SK-N-SH (cell line): Measurements from ENCODE around the gene ITGA5.

Experiments used
- CTCF ChIP-seq: fragments of 200-600 bp; sonication (generic); IDR thresholded peaks from 2 replicates; pipeline ENCODE4 v1.6.1; 2017; ENCODE audit warnings: antibody characterized with exemption, mild to moderate bottlenecking, moderate library complexity
- FOXJ3 ChIP-seq: sonication (generic); formaldehyde crosslinking; IDR thresholded peaks from 2 replicates; pipeline ENCODE4 v1.5.1; 2020; ENCODE audit warnings: mild to moderate bottlenecking, missing genetic modification reagents
- MAX ChIP-seq: IDR thresholded peaks from 2 replicates; pipeline ENCODE4 v1.4.0; 2012; ENCODE audit warnings: low read depth
- RFX5 ChIP-seq: IDR thresholded peaks from 2 replicates; pipeline ENCODE4 v1.6.1; 2012; ENCODE audit warnings: mild to moderate bottlenecking, improper control_type of control experiment, low read length

- TF ChIP-seq CTCF (no peak), FOXJ3 (no peak), MAX (no peak), RFX5 (no peak)
These were observed 55.4 kb downstream of the ITGA5 start for GRCh38 chr12:54363618-54364017.
